HuH-7.5 (cell line): Measurements from ENCODE around the gene ROR1.

Experiments used
- DNase-seq: peaks from one replicate; pipeline ENCODE4 v3.0.0; 2011; ENCODE audit warnings: low spot score

Gene ROR1

DNA sequence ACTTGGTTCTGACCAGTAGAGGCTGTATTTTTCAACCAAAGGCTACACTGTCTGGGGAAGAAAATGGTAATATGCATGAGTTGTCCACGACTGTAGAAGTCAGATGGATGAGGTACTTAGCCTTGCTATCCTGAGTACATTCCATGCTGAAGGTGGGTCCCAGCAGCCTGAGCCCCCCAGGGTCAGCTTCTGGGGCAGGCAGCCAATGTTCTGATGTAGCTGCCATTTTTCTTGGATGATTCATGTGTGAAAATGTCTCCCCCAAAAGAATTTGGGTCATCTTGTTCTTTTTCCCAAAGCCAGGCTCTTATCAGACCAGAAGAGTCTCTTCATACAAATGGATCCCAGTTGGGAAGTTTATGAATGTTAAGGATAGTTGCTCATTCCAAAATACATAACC lies 257.4 kb downstream of the ROR1 start:
- DNase-seq: no peak

DNA sequence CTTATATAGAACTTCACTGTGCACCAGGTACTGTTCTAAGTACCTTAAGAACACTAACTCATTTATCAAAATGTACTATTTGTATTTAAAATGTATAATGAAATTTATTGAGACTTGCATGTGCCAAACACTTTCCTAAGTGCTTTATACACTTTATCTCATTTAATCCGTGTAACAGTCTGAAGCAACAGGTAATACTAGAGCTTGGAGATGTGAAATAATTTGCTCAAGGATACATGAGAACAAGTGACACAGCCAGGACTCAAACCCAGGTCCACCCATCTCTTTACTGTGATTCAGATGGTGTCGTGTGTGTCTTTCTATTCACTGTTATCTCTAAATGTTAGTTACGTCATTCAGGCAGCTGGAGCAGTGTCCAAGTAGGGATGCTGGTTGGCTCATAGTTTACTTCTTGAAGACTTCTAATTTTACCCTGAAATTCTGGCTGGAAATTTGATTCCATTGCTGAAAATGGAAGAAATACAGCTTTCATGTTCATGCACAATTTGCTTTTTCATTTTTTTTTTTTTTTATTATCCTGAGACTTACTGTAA lies 259.9 kb downstream of the ROR1 start:
- no peak for DNase-seq

DNA sequence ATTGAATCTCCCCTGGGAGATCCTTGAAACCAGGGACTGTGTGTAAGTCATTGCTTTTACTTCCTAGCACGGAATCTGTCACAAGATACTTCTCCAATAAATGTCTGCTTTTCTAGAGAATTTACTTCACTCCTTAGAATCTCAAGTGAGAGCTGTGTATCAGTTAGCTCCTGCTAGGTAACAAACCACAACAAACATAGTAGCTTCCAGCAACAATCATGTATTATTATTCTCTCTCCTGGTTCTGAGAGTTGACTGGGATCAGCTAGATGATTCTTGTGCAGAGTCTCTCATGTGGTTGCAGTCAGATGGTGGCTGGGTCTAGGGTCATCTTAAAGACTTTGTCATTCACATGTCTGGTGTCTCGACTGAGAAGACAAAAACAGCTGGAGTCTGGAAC lies 262.7 kb downstream of the ROR1 start:
- no peak for DNase-seq

- DNase-seq: no peak
Measured at GRCh38 chr1:64038119-64038518, 264.3 kb downstream of the ROR1 start.

GRCh38 chr1:64038965-64039364 lies 265.1 kb downstream of the ROR1 start:
- DNase-seq: no peak

DNA sequence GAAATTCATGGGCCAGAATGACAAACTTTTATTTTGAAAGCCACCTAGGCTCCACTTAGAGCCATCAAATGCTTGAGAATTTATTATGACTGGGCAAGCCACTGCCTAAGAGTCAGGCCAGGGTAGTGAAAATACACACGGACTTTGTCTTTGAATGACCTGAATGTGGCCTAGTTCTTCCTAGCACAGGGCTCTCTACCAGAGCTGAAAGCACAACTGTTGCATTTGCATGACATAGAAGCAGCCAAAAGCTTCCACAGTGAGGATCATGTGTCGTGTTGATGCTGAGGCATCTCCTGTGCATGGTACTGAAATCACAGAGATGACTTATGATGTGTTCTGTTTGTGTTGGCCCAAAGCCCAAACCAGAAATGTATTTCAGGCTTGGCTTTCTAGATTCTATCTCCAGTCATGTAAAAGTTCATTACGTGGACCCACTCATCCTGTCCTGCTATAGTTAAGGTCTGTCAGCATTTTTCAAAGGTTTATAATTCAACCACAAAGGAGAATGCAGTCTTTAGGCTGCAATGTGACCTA lies 265.6 kb downstream of the ROR1 start:
- no peak for DNase-seq

DNA sequence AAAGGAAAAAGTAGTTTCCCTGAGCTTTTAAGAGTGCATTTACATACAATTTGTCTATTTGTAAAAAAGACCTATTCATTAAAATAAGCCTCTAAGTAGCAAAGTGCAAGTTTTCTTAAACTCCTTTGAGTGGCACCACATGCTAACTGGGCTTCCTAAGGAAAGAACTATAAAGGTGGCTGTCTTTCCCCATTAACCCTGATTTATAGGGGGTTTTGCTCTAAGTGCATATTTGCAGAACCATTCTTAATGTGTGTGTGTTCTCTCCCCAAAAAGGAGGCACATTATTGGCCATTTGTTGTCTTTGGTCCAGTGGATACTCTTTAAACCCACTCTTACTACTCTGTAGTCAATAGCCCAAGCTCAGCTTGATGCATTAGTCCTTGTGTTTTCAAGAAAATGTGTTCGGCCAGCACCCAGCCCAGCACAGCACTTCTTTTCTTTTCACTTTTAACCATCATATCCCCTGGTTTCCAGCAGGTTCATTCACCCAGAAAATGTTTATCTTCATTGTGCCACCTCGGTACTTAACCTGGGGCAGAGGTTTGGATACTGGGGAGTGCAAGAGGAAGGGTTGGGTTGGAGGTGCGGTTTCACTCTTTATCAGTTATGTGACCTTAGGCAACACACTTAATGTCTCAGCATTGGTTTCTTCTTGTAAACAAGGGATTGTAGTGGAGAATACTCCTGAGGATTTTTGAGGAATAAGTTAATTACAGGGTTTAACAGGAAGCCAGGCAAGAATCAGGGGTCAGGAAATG lies 267.7 kb downstream of the ROR1 start:
- DNase-seq: no peak

GRCh38 chr1:64042331-64043100 lies 268.7 kb downstream of the ROR1 start:
- DNase-seq: no peak

DNA sequence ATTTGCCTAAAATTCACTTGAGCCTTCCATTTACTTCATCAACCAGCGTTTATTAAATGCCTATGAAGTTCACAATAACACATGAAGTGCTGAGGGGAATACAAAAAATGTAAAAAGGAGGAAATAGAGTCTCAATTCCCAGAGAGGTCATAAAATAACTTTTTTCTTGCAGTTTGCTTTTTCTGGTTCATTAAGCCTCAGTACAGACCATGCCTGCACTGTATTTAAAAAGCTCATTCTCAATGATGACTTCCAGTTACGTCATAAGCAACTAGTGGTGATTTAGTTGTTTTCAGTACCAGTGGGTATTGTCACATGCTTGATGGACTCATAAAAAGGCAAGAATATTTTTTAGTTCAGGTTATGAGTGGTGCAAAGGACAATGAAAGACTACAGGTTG lies 269.5 kb downstream of the ROR1 start:
- DNase-seq: no peak

GRCh38 chr1:64043976-64044375 lies 270.2 kb downstream of the ROR1 start:
- DNase-seq: no peak

DNA sequence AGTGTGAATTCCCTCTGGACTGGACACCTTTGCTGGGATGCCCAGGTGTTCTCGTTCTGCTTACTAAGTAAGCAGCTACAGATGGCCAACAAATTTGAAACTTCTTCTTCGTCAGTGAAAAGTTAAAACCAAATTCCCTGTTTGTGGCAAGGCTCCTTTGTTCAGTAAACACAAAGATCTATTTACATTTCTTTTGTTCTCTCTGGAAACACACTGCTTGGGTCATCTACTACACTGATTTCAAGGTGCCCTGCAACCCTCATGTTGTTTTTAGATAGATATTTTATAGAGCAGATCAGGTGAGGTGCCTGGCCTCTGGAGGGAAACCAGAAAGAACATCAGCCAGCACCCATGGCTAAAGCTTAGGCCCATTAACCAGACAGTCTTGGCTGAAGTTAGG lies 272.4 kb downstream of the ROR1 start:
- no peak for DNase-seq

- DNase-seq: no peak
Measured at GRCh38 chr1:64046891-64047290, 273.1 kb downstream of the ROR1 start.

GRCh38 chr1:64047549-64047996 lies 273.8 kb downstream of the ROR1 start:
- DNase-seq: no peak

DNA sequence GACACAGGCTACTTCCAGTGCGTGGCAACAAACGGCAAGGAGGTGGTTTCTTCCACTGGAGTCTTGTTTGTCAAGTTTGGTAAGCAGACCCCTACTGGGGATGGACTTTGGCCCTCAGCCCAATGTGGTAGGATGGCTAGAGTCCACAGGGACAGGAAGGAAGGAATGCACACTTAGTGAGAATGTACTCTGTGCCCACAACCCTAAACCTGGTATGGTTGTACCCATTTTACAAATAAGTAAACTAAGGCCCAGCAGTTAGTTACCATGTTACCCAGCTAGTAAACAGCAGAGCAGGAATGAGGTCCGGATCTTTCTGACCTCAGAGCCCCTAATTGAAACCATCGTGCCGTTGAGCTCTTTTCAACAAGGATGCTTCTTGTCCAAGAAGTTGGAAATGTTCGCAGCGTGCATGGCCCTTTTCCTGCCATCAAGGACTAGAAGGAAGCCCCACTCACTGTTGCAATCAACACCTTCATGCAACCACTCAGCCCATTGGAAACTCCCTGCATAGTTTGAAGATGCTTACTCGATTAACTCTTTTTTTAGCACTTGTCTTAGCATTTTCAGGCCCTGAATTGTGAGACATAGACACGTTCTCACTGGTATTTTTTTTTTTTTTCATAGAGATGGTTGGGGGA lies 276.2 kb downstream of the ROR1 start:
- no peak for DNase-seq

- no peak for DNase-seq
Measured at GRCh38 chr1:64050601-64051000, 276.8 kb downstream of the ROR1 start.

GRCh38 chr1:64051796-64052195 lies 278.0 kb downstream of the ROR1 start:
- DNase-seq: no peak

GRCh38 chr1:64052777-64053176 lies 279.0 kb downstream of the ROR1 start:
- no peak for DNase-seq

GRCh38 chr1:64055310-64055709 lies 281.5 kb downstream of the ROR1 start:
- no peak for DNase-seq

- no peak for DNase-seq
Measured at GRCh38 chr1:64059556-64059955, 285.7 kb downstream of the ROR1 start.

GRCh38 chr1:64060611-64061302 lies 286.9 kb downstream of the ROR1 start:
- DNase-seq: no peak

- no peak for DNase-seq
Measured at GRCh38 chr1:64061430-64062104, 287.8 kb downstream of the ROR1 start.
